ENCODE data around the gene RUNX1. TPM values are rescaled to one million over a fixed set of nuclear protein-coding genes. Genes with fewer than 3 reads are reported as not detected.

Gene RUNX1
- total and polyA plus RNA-seq, 10 donors: 4.8 to 70.0 (median 43.6) TPM

DNA sequence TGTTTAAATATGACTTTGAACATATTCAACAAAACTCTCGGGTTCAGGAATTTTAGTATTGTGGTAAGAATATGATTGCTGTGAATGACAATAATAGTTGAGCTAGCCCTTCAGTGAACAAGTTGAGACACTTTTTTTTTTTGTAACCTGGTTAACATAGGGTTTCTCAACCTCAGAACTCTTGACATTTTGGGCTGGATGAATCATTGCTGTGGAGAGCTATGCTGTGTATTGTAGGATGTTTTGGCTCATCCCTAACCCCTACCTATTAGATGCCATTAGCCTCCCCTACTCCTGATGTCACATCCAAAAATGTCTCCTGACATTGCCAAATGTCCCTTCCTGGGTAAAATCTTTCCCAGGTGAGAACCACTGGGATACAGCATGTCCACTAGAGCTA lies 113.7 kb downstream of the RUNX1 start:
- 85 to 96% (median 88%) methylated on average over 1 of the region's 1 CpG for WGBS, 5 donors
- TF ChIP-seq POLR2AphosphoS5 (IDR thresholded peaks at IDR 0.05) (no peak), POLR2A (IDR thresholded peaks at IDR 0.05) (no peak)
- TF ChIP-seq, protein P1, sequence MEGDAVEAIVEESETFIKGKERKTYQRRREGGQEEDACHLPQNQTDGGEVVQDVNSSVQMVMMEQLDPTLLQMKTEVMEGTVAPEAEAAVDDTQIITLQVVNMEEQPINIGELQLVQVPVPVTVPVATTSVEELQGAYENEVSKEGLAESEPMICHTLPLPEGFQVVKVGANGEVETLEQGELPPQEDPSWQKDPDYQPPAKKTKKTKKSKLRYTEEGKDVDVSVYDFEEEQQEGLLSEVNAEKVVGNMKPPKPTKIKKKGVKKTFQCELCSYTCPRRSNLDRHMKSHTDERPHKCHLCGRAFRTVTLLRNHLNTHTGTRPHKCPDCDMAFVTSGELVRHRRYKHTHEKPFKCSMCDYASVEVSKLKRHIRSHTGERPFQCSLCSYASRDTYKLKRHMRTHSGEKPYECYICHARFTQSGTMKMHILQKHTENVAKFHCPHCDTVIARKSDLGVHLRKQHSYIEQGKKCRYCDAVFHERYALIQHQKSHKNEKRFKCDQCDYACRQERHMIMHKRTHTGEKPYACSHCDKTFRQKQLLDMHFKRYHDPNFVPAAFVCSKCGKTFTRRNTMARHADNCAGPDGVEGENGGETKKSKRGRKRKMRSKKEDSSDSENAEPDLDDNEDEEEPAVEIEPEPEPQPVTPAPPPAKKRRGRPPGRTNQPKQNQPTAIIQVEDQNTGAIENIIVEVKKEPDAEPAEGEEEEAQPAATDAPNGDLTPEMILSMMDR (IDR thresholded peaks at IDR 0.05 in 8 of 11, conservative IDR thresholded peaks at IDR 0.05 in 3 of 11): no peak
- Histone ChIP-seq H3K4me1 (peaks cover 4 to 89% (median 44%) of the 10 kb centered on the region in 6 donors), H3K4me3 (no peak overlapping the region), H3K27me3 (replicated peaks in 1 of 7) (no peaks in the 10 kb centered on the region), H3K27ac (peak overlapping the region in 3 of 8 donors; percentile 80 to 90 (median 86)), H3K9me3 (no peaks in the 10 kb centered on the region), H3K36me3 (no peaks in the 10 kb centered on the region)
- no peak for DNase-seq
- intact Hi-C loops (cut with DNase I; ENCODE audit: low total_unique reads): no loop called here

DNA sequence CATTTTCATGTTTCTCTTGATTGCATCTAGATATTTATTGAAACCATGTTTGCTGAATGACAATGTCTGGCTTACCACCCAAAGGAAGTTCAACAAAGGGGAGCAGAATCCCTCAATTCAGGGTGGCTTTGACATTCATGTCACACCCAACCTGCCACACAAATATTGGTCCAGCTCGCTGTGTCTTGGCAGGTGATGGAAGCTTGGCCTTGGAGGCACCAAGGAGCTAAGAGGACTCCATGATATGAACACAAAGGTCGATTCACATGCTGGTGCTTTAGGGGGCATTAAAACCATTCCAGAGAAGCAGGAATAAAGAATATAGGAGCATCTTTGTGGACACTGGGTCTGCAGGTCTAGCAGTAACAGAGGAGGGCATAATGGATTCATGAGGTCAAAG lies 114.8 kb downstream of the RUNX1 start:
- no peaks in the 10 kb centered on the region for H3K27me3 ChIP-seq (replicated peaks in 1 of 7)
- H3K9me3 ChIP-seq: no peaks in the 10 kb centered on the region
- peak overlapping the region in 1 of 8 donors; percentile 50 for H3K4me3 ChIP-seq
- H3K4me1 ChIP-seq: peaks cover 4 to 79% (median 42%) of the 10 kb centered on the region in 6 donors
- no peaks in the 10 kb centered on the region for H3K36me3 ChIP-seq
- 77 to 82% (median 80%) methylated on average over 2 of the region's 2 CpGs for WGBS, 5 donors
- peak overlapping the region; percentile 69 to 90 (median 76) for H3K27ac ChIP-seq
- no peak for DNase-seq
- intact Hi-C loops (cut with DNase I; ENCODE audit: low total_unique reads): no loop called here
- TF ChIP-seq, protein P1 (IDR thresholded peaks at IDR 0.05 in 8 of 11, conservative IDR thresholded peaks at IDR 0.05 in 3 of 11): no peak
- TF ChIP-seq POLR2AphosphoS5 (IDR thresholded peaks at IDR 0.05) (no peak), POLR2A (IDR thresholded peaks at IDR 0.05) (no peak)

DNA sequence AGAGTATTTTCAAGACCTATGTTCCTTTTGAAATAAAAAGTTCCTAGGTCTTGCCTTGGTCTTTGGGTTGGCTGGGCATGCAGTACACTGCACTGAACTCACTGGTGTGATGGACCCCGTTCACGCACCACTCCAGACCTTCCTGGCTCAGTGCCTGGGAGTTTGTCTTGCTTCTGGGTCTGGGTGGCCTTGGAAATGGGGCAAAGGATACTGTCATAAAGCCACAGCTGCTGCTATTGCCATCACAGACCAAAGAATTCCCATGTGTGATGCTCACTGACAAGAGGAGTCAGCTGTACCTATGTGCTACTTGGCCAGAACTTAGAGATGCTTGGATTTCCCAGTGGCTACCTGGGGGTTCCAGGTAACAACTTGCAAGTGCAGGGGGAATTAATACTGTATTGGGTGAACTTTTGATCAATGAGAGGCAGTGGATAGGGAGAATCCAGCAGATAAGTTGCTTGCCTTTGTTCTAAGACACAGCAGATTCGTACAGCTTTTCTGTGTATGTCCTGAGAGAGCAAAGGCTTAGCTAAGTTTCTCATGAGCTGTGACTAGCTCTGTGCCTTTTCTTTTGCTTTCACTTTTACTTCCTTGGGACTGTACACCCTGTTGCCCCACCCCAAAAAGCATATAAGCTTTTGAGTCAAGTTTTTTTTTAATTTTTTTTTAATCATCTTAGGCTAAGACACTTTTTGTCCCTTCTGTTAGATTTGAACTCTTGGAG lies 115.3 kb downstream of the RUNX1 start:
- peak; percentile 67 for DNase-seq
- Histone ChIP-seq H3K9me3 (no peaks in the 10 kb centered on the region), H3K27me3 (replicated peaks in 1 of 7) (no peaks in the 10 kb centered on the region), H3K4me3 (peak overlapping the region in 1 of 8 donors; percentile 50), H3K27ac (peak overlapping the region; percentile 69 to 90 (median 76)), H3K4me1 (peaks cover 4 to 74% (median 41%) of the 10 kb centered on the region in 6 donors), H3K36me3 (no peaks in the 10 kb centered on the region)
- intact Hi-C loops (cut with DNase I; ENCODE audit: low total_unique reads): no loop called here
- 51 to 70% (median 56%) methylated on average over 3 of the region's 3 CpGs for WGBS, 5 donors
- TF ChIP-seq POLR2A (IDR thresholded peaks at IDR 0.05): no peak
- peak in 1 of 3 donors; percentile 12 for TF ChIP-seq POLR2AphosphoS5 (IDR thresholded peaks at IDR 0.05)
- TF ChIP-seq, protein P1 (IDR thresholded peaks at IDR 0.05 in 8 of 11, conservative IDR thresholded peaks at IDR 0.05 in 3 of 11): no peak

DNA sequence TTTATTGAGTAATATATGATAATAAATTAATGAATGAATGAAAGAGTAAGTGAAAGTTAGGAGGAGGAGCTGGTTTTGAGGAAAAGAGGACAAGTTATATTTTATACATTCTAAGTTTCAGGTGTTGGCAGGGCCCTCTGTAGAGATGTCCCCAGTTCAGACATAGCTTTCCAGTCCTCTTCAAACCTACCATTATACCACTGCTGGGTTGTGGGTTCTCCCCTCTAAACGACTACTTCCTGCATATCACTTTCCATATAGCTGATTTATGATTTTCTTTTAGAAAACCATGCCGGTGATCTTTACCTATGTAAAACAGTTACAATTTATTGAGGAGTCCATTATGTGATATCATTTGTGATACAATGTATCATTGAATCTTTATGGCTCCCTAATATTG lies 116.9 kb downstream of the RUNX1 start:
- peak overlapping the region in 3 of 8 donors; percentile 80 to 90 (median 86) for H3K27ac ChIP-seq
- peaks cover 4 to 65% (median 38%) of the 10 kb centered on the region in 6 donors for H3K4me1 ChIP-seq
- H3K4me3 ChIP-seq: no peak overlapping the region
- DNase-seq: no peak
- no peaks in the 10 kb centered on the region for H3K36me3 ChIP-seq
- 23 to 41% (median 27%) methylated on average over 2 of the region's 2 CpGs for WGBS, 5 donors
- intact Hi-C loops (cut with DNase I; ENCODE audit: low total_unique reads): no loop called here
- H3K9me3 ChIP-seq: no peaks in the 10 kb centered on the region
- TF ChIP-seq, protein P1 (IDR thresholded peaks at IDR 0.05 in 8 of 11, conservative IDR thresholded peaks at IDR 0.05 in 3 of 11): no peak
- TF ChIP-seq POLR2AphosphoS5 (IDR thresholded peaks at IDR 0.05) (no peak), POLR2A (IDR thresholded peaks at IDR 0.05) (no peak)
- H3K27me3 ChIP-seq (replicated peaks in 1 of 7): no peaks in the 10 kb centered on the region

Measured in spleen (tissue), 11 donors.